HepG2 (cell line): Measurements from ENCODE around the gene MT1F. TPM values are rescaled to one million over a fixed set of nuclear protein-coding genes. Genes with fewer than 3 reads are reported as not detected.

Experiments
- ATM ChIP-seq: fragments of 450-650 bp; IDR thresholded peaks from 2 replicates; pipeline ENCODE4 v1.7.1; 2017; ENCODE audit warnings: mild to moderate bottlenecking, borderline replicate concordance
- CCAR2 ChIP-seq: fragments of 200-400 bp; formaldehyde crosslinking; optimal IDR thresholded peaks from 2 replicates; pipeline ENCODE3; 2018; ENCODE audit warnings: low read depth, mild to moderate bottlenecking, low read length, moderate library complexity
- FOXP1 ChIP-seq, 2 experiments: fragments of 450-650 bp in 1 of 2; IDR thresholded peaks; 2 replicates each; pipeline ENCODE4 v1.6.1; 2017 to 2018; ENCODE audit warnings: antibody characterized with exemption in 1 of 2
- HMG20B ChIP-seq: conservative IDR thresholded peaks from 2 replicates; pipeline ENCODE4 v1.6.1; 2016; ENCODE audit warnings: missing genetic modification reagents, missing compliant biosample characterization
- HNRNPLL ChIP-seq: fragments of 200-400 bp; formaldehyde crosslinking; IDR thresholded peaks from 2 replicates; pipeline ENCODE4 v1.6.1; 2017; ENCODE audit warnings: mild to moderate bottlenecking, low read depth, low read length; ENCODE audit not compliant: poor library complexity, severe bottlenecking
- MEIS2 ChIP-seq: sonication (generic); formaldehyde crosslinking; IDR thresholded peaks from 2 replicates; pipeline ENCODE4 v1.9.0; 2021; ENCODE audit warnings: mild to moderate bottlenecking, missing genetic modification reagents
- PCBP2 ChIP-seq: fragments of 200-400 bp; formaldehyde crosslinking; optimal IDR thresholded peaks from 2 replicates; pipeline ENCODE3; 2018; ENCODE audit warnings: low read length, low read depth; ENCODE audit not compliant: poor library complexity, severe bottlenecking
- RARG ChIP-seq: sonication (generic); formaldehyde crosslinking; IDR thresholded peaks from 2 replicates; pipeline ENCODE4 v1.4.0; 2020; ENCODE audit warnings: low read depth, mild to moderate bottlenecking, missing genetic modification reagents
- RXRA ChIP-seq: sonication (generic); formaldehyde crosslinking; IDR thresholded peaks from 2 replicates; pipeline ENCODE4 v1.5.1; 2020; ENCODE audit warnings: missing genetic modification reagents
- WIZ ChIP-seq: sonication (generic); formaldehyde crosslinking; IDR thresholded peaks from 2 replicates; pipeline ENCODE4 v1.5.1; 2020; ENCODE audit warnings: mild to moderate bottlenecking, missing genetic modification reagents
- ZNF652 ChIP-seq: IDR thresholded peaks from 2 replicates; pipeline ENCODE4 v1.6.1; 2016; ENCODE audit warnings: low read depth, borderline replicate concordance
- ZNF670 ChIP-seq: sonication (generic); formaldehyde crosslinking; IDR thresholded peaks from 2 replicates; pipeline ENCODE4 v1.8.0; 2022; ENCODE audit warnings: mild to moderate bottlenecking, missing genetic modification reagents, borderline replicate concordance
- ZNF761 ChIP-seq: sonication (generic); formaldehyde crosslinking; conservative IDR thresholded peaks from 2 replicates; pipeline ENCODE4 v1.4.0; 2020; ENCODE audit warnings: mild to moderate bottlenecking, missing genetic modification reagents
- ZNF772 ChIP-seq: sonication (generic); formaldehyde crosslinking; IDR thresholded peaks from 2 replicates; pipeline ENCODE4 v1.5.0; 2020; ENCODE audit warnings: mild to moderate bottlenecking, missing genetic modification reagents
- ZNF775 ChIP-seq: sonication (generic); formaldehyde crosslinking; IDR thresholded peaks from 2 replicates; pipeline ENCODE4 v1.4.0; 2020; ENCODE audit warnings: missing genetic modification reagents, mild to moderate bottlenecking, moderate library complexity, borderline replicate concordance
- polyA plus RNA-seq, 8 experiments: library from polyadenylated mRNA; depleted of rRNA in 3 of 8; stranded (reverse) in 7 of 8; unstranded in 1 of 8; fragments of >200 nt; fragmentation: Illumina TruSeq in 4 of 8; extraction: Trizol in 4 of 8; gene quantifications; 2 replicates each; pipeline versions ENCODE4 v1.2.1 to v1.2.3, GENCODE V29; 2011 to 2016; ENCODE audit warnings: low read depth in 4 of 8, missing spikeins in 1 of 8, mixed read lengths in 1 of 8; ENCODE audit not compliant: insufficient read depth in 1 of 8
- total RNA-seq, 5 experiments: library from RNA; depleted of rRNA; stranded (reverse); fragments of >200 nt; fragmentation: Illumina TruSeq; extraction: Trizol; gene quantifications; 2 replicates each; pipeline ENCODE4 v1.2.3, GENCODE V29; 2016; ENCODE audit warnings: low read depth in 1 of 5
- TF ChIP-seq, protein P1 (sequence below): IDR thresholded peaks from 2 replicates; pipeline ENCODE4 v1.6.1; 2016; ENCODE audit warnings: low read depth, borderline replicate concordance
- TF ChIP-seq, protein P2 (sequence below): sonication (generic); formaldehyde crosslinking; IDR thresholded peaks from 2 replicates; pipeline ENCODE4 v1.5.0; 2020; ENCODE audit warnings: mild to moderate bottlenecking, missing genetic modification reagents
- TF ChIP-seq, protein P3 (sequence below): sonication (generic); formaldehyde crosslinking; IDR thresholded peaks from 2 replicates; pipeline ENCODE4 v1.8.1; 2023; ENCODE audit warnings: missing genetic modification reagents, inconsistent platforms, borderline replicate concordance
- TF ChIP-seq, protein P4 (sequence below): sonication (generic); formaldehyde crosslinking; IDR thresholded peaks from 2 replicates; pipeline ENCODE4 v1.4.0; 2020; ENCODE audit warnings: missing genetic modification reagents, borderline replicate concordance
- TF ChIP-seq, protein P5 (sequence below): sonication (generic); formaldehyde crosslinking; IDR thresholded peaks from 2 replicates; pipeline ENCODE4 v1.8.0; 2022; ENCODE audit warnings: low read depth, missing genetic modification reagents
- TF ChIP-seq, protein P6 (sequence below): sonication (generic); formaldehyde crosslinking; IDR thresholded peaks from 2 replicates; pipeline ENCODE4 v1.8.1; 2023; ENCODE audit warnings: mild to moderate bottlenecking, missing genetic modification reagents

MT1F gene
- total and polyA plus RNA-seq, 2 of the 13 experiments (the other 11 are each of a cell fraction or from before 2014, with no cell fraction given) = 1.9 to 169 TPM

DNA sequence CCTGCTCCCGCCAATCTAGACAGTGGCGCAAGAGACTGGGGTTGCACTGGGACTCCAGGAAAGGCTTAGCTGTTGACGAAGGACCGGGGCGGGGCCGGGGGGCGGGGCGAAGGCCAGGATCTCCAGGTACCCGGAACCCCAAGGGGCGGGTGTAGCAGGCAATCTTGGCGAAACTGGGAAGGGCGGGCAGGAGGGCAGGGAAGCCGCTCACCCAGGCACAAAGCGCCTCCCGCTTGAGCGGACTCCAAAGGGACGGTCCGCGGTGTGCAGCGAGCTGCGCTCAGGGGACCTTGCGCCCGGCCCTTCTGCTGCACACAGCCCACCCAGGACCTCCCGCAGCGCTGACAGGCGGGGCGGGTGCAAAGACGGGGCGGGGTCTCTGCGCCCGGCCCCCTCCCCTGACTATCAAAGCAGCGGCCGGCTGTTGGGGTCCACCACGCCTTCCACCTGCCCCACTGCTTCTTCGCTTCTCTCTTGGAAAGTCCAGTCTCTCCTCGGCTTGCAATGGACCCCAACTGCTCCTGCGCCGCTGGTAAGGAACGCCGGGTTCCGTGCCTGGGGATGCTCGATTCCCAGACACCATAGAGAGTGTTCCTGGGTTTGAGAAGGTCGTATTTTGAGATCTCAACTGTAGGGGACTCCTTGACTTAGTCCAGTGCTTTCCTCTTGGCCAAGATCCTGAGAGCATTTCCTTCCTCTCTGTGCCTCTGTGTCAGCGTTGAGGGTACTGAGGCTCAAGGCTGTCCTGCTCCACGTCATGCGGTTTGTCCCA, at the start of gene MT1F (continued):
- TF ChIP-seq HMG20B (CRISPR knock-in tag) (peak; percentile 38; the same call in 1 of the 2 replicates), RXRA (0 out of 2 replicates have a peak, but pooled peaks have one; percentile 59), ZNF772 (no peak), PCBP2 (no peak), ZNF652 (CRISPR knock-in tag) (no peak), MEIS2 (CRISPR knock-in tag) (peak; percentile 27; the same call in 1 of the 2 replicates), CCAR2 (no peak), ZNF775 (CRISPR knock-in tag) (no peak), HNRNPLL (peak; percentile 45), ATM (no peak), FOXP1 (IDR thresholded peaks at IDR 0.05) (no peak), FOXP1 (CRISPR knock-in tag; IDR thresholded peaks at IDR 0.05) (no peak), ZNF670 (CRISPR knock-in tag) (no peak), WIZ (CRISPR knock-in tag) (0 out of 2 replicates have a peak, but pooled peaks have one; percentile 41), RARG (no peak), ZNF761 (CRISPR knock-in tag) (no peak)
- TF ChIP-seq, protein P1, sequence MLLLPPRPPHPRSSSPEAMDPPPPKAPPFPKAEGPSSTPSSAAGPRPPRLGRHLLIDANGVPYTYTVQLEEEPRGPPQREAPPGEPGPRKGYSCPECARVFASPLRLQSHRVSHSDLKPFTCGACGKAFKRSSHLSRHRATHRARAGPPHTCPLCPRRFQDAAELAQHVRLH (CRISPR knock-in tag) = no peak
- TF ChIP-seq, protein P2, sequence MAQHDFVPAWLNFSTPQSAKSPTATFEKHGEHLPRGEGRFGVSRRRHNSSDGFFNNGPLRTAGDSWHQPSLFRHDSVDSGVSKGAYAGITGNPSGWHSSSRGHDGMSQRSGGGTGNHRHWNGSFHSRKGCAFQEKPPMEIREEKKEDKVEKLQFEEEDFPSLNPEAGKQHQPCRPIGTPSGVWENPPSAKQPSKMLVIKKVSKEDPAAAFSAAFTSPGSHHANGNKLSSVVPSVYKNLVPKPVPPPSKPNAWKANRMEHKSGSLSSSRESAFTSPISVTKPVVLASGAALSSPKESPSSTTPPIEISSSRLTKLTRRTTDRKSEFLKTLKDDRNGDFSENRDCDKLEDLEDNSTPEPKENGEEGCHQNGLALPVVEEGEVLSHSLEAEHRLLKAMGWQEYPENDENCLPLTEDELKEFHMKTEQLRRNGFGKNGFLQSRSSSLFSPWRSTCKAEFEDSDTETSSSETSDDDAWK (CRISPR knock-in tag) = no peak
- TF ChIP-seq, protein P3, sequence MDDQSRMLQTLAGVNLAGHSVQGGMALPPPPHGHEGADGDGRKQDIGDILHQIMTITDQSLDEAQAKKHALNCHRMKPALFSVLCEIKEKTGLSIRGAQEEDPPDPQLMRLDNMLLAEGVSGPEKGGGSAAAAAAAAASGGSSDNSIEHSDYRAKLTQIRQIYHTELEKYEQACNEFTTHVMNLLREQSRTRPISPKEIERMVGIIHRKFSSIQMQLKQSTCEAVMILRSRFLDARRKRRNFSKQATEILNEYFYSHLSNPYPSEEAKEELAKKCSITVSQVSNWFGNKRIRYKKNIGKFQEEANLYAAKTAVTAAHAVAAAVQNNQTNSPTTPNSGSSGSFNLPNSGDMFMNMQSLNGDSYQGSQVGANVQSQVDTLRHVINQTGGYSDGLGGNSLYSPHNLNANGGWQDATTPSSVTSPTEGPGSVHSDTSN (CRISPR knock-in tag) = no peak
- TF ChIP-seq, protein P4, sequence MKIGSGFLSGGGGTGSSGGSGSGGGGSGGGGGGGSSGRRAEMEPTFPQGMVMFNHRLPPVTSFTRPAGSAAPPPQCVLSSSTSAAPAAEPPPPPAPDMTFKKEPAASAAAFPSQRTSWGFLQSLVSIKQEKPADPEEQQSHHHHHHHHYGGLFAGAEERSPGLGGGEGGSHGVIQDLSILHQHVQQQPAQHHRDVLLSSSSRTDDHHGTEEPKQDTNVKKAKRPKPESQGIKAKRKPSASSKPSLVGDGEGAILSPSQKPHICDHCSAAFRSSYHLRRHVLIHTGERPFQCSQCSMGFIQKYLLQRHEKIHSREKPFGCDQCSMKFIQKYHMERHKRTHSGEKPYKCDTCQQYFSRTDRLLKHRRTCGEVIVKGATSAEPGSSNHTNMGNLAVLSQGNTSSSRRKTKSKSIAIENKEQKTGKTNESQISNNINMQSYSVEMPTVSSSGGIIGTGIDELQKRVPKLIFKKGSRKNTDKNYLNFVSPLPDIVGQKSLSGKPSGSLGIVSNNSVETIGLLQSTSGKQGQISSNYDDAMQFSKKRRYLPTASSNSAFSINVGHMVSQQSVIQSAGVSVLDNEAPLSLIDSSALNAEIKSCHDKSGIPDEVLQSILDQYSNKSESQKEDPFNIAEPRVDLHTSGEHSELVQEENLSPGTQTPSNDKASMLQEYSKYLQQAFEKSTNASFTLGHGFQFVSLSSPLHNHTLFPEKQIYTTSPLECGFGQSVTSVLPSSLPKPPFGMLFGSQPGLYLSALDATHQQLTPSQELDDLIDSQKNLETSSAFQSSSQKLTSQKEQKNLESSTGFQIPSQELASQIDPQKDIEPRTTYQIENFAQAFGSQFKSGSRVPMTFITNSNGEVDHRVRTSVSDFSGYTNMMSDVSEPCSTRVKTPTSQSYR (CRISPR knock-in tag) = no peak
- TF ChIP-seq, protein P5, sequence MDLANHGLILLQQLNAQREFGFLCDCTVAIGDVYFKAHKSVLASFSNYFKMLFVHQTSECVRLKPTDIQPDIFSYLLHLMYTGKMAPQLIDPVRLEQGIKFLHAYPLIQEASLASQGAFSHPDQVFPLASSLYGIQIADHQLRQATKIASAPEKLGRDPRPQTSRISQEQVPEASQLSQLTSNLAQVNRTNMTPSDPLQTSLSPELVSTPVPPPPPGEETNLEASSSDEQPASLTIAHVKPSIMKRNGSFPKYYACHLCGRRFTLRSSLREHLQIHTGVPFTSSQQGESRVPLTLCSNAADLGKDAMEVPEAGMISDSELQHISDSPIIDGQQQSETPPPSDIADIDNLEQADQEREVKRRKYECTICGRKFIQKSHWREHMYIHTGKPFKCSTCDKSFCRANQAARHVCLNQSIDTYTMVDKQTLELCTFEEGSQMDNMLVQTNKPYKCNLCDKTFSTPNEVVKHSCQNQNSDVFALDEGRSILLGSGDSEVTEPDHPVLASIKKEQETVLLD (CRISPR knock-in tag) = no peak
- TF ChIP-seq, protein P6, sequence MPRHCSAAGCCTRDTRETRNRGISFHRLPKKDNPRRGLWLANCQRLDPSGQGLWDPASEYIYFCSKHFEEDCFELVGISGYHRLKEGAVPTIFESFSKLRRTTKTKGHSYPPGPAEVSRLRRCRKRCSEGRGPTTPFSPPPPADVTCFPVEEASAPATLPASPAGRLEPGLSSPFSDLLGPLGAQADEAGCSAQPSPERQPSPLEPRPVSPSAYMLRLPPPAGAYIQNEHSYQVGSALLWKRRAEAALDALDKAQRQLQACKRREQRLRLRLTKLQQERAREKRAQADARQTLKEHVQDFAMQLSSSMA = no peak
